Hepatocyte (in vitro differentiated cells): Measurements from ENCODE around the gene EVI5L. TPM values are rescaled to one million over a fixed set of nuclear protein-coding genes. Genes with fewer than 3 reads are reported as not detected.

ENCODE experiments used
- DNase-seq: peaks from one replicate; pipeline ENCODE4 v3.0.0-alpha.2; 2016; ENCODE audit warnings: low spot score
- H2AFZ ChIP-seq: fragments of 200-600 bp; sonication (generic); 2 replicates; pipeline ENCODE4 v1.6.0; 2016; ENCODE audit warnings: antibody characterized with exemption, mild to moderate bottlenecking
- H3K27ac ChIP-seq: fragments of 200-600 bp; sonication (generic); 2 replicates; pipeline ENCODE4 v1.5.1; 2016; ENCODE audit warnings: mild to moderate bottlenecking
- H3K27me3 ChIP-seq: fragments of 200-600 bp; sonication (generic); 2 replicates; pipeline ENCODE4 v1.6.1; 2016
- H3K36me3 ChIP-seq: fragments of 200-600 bp; sonication (generic); replicated peaks from 2 replicates; pipeline ENCODE4 v1.5.1; 2016; ENCODE audit warnings: low read depth; ENCODE audit not compliant: insufficient read depth
- H3K4me1 ChIP-seq: fragments of 200-600 bp; sonication (generic); 2 replicates; pipeline ENCODE4 v1.5.1; 2016; ENCODE audit warnings: mild to moderate bottlenecking, moderate library complexity; ENCODE audit not compliant: insufficient read depth
- H3K4me2 ChIP-seq: fragments of 200-600 bp; sonication (generic); 2 replicates; pipeline ENCODE4 v1.6.0; 2016
- H3K4me3 ChIP-seq: fragments of 200-600 bp; sonication (generic); 2 replicates; pipeline ENCODE4 v1.5.1; 2016; ENCODE audit warnings: mild to moderate bottlenecking
- H3K79me2 ChIP-seq: fragments of 200-600 bp; sonication (generic); 2 replicates; pipeline ENCODE4 v1.6.0; 2017; ENCODE audit warnings: mild to moderate bottlenecking
- H3K9me2 ChIP-seq: fragments of 200-600 bp; sonication (generic); replicated peaks from 2 replicates; pipeline ENCODE4 v1.6.0; 2017; ENCODE audit warnings: mild to moderate bottlenecking; ENCODE audit not compliant: insufficient read depth
- H3K9me3 ChIP-seq: fragments of 200-600 bp; sonication (generic); 2 replicates; pipeline ENCODE4 v1.5.1; 2016; ENCODE audit warnings: low read depth, mild to moderate bottlenecking
- H4K20me1 ChIP-seq: fragments of 200-600 bp; sonication (generic); 2 replicates; pipeline ENCODE4 v1.6.0; 2016; ENCODE audit warnings: mild to moderate bottlenecking; ENCODE audit not compliant: insufficient read depth, poor library complexity, severe bottlenecking
- EZH2 ChIP-seq: fragments of 200-600 bp; sonication (generic); IDR thresholded peaks from 2 replicates; pipeline ENCODE4 v1.6.1; 2016; ENCODE audit warnings: antibody characterized with exemption, mild to moderate bottlenecking, borderline replicate concordance
- EZH2phosphoT487 ChIP-seq: fragments of 200-600 bp; sonication (generic); IDR thresholded peaks from one replicate; pipeline ENCODE4 v1.6.1; 2018; ENCODE audit warnings: antibody characterized with exemption, mild to moderate bottlenecking, low read depth, moderate library complexity; ENCODE audit not compliant: unreplicated experiment, severe bottlenecking
- WGBS: methylation state at CpG from one replicate; pipeline ENCODE4 v1.1.6; 2016; ENCODE audit warnings: low lambda C conversion rate; ENCODE audit errors: missing lambda C conversion rate; 5-methylcytosine and 5-hydroxymethylcytosine counted together
- polyA plus RNA-seq: library from polyadenylated mRNA; unstranded; fragments of >200 nt; fragmentation: Nextera tagmentation; extraction: Ambion mirVana; gene quantifications from 2 replicates; pipeline ENCODE4 v1.2.1, GENCODE V29; 2016
- total RNA-seq: library from RNA; depleted of rRNA; stranded (reverse); fragments of >200 nt; gene quantifications from 2 replicates; pipeline ENCODE4 v1.2.3, GENCODE V29; 2014
- TF ChIP-seq, protein P1 (sequence below): fragments of 200-600 bp; sonication (generic); IDR thresholded peaks from 2 replicates; pipeline ENCODE4 v1.5.1; 2016; ENCODE audit warnings: antibody characterized with exemption, mild to moderate bottlenecking; ENCODE audit not compliant: poor library complexity

Gene EVI5L
- total and polyA plus RNA-seq, 2 experiments from 2014 or later = 10.7 to 11.5 TPM

DNA sequence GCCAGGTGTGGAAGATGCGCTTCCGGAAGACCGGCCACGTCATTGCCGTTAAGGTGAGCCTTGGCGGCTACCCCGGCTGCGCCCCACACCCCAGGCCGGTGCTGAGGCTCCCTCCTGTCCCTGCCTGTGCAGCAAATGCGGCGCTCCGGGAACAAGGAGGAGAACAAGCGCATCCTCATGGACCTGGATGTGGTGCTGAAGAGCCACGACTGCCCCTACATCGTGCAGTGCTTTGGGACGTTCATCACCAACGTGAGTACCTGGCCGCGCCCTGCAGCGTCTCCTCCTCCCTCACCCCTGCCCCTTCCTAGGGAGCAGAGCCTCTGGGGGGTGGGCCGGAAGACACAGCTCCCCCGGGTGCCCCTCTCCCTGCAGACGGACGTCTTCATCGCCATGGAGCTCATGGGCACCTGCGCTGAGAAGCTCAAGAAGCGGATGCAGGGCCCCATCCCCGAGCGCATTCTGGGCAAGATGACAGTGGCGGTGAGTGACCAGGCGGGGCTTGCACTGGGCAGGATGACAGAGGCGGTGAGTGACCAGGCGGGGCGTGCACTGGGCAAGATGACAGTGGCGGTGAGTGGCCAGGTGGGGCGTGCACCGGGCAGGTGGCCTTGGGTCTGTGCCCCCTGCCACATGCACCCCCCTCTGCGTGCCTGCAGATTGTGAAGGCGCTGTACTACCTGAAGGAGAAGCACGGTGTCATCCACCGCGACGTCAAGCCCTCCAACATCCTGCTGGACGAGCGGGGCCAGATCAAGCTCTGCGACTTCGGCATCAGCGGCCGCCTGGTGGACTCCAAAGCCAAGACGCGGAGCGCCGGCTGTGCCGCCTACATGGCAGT lies 80.5 kb downstream of the EVI5L start:
- DNase-seq = no peak
- H3K79me2 ChIP-seq = peaks cover 27% of the 10 kb centered on the region
- WGBS = 97% methylated on average over 43 of the region's 54 CpGs
- H2AFZ ChIP-seq = no peak overlapping the region
- H3K27ac ChIP-seq = no peak overlapping the region
- no peak overlapping the region for H3K4me2 ChIP-seq
- peaks cover under 1% of the 10 kb centered on the region for H3K4me1 ChIP-seq
- no peaks in the 10 kb centered on the region for H3K36me3 ChIP-seq
- no peaks in the 10 kb centered on the region for H3K9me2 ChIP-seq
- peaks cover 36% of the 10 kb centered on the region for H4K20me1 ChIP-seq
- peaks cover 13% of the 10 kb centered on the region for H3K27me3 ChIP-seq
- no peak overlapping the region for H3K4me3 ChIP-seq
- TF ChIP-seq EZH2 (no peak), EZH2phosphoT487 (no peak)
- TF ChIP-seq, protein P1, sequence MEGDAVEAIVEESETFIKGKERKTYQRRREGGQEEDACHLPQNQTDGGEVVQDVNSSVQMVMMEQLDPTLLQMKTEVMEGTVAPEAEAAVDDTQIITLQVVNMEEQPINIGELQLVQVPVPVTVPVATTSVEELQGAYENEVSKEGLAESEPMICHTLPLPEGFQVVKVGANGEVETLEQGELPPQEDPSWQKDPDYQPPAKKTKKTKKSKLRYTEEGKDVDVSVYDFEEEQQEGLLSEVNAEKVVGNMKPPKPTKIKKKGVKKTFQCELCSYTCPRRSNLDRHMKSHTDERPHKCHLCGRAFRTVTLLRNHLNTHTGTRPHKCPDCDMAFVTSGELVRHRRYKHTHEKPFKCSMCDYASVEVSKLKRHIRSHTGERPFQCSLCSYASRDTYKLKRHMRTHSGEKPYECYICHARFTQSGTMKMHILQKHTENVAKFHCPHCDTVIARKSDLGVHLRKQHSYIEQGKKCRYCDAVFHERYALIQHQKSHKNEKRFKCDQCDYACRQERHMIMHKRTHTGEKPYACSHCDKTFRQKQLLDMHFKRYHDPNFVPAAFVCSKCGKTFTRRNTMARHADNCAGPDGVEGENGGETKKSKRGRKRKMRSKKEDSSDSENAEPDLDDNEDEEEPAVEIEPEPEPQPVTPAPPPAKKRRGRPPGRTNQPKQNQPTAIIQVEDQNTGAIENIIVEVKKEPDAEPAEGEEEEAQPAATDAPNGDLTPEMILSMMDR = no peak
- H3K9me3 ChIP-seq = no peaks in the 10 kb centered on the region

DNA sequence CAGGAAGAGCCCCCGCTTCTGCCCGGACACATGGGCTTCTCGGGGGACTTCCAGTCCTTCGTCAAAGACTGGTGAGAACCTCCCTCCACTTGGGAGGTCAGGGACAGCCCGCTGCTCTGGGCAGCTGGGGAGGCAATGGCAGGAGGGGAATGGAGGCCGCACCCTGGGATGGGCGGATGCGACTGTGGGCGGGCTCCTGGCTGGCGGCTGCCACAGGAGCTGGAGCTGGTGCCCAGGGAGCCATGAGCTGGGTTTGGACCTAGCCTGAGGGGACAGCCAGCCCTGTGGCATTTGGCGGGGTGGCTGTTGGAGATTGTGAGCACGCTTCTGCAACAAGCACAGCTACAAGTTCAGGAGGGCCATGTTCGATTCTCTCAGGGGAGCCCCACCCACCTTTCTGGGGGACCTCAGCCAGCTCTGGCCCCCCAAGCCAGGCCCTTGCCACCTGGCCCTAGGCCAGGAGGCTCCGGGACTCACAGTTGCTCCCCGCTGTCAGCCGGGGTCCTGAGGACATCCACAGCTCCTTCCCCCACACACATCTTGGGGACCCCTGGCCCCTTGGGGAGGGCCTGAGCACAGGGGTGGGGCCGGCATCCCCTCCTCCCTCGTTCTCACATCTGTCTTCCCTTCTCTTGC lies 81.6 kb downstream of the EVI5L start:
- no peak overlapping the region for H3K4me3 ChIP-seq
- no peak for DNase-seq
- H3K79me2 ChIP-seq = peaks cover 16% of the 10 kb centered on the region
- H3K27me3 ChIP-seq = peaks cover 23% of the 10 kb centered on the region
- TF ChIP-seq EZH2phosphoT487 (no peak), EZH2 (no peak)
- TF ChIP-seq, protein P1 = no peak
- peaks cover 11% of the 10 kb centered on the region for H3K4me1 ChIP-seq
- H3K27ac ChIP-seq = no peak overlapping the region
- peaks cover 28% of the 10 kb centered on the region for H4K20me1 ChIP-seq
- H3K9me2 ChIP-seq = no peaks in the 10 kb centered on the region
- no peaks in the 10 kb centered on the region for H3K9me3 ChIP-seq
- no peak overlapping the region for H3K4me2 ChIP-seq
- H3K36me3 ChIP-seq = no peaks in the 10 kb centered on the region
- H2AFZ ChIP-seq = no peak overlapping the region
- WGBS = 96% methylated on average over 18 of the region's 18 CpGs

DNA sequence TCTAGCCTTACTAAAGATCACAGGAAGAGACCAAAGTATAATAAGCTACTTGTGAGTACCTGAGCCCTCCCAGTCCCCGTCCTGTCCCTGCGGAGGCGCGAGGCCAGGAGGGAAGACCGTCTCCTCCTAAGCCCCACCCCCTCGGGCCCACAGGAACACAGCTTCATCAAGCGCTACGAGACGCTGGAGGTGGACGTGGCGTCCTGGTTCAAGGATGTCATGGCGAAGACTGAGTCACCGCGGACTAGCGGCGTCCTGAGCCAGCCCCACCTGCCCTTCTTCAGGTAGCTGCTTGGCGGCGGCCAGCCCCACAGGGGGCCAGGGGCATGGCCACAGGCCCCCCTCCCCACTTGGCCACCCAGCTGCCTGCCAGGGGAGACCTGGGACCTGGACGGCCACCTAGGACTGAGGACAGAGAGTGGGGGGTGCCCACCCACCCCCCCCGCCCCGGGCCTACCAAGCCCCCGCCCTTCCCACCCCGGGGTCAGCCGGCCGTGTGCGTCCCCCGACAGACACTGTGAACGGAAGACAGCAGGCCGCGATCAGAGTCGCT lies 82.2 kb downstream of the EVI5L start:
- Histone ChIP-seq H3K4me3 (no peak overlapping the region), H4K20me1 (peaks cover 22% of the 10 kb centered on the region), H3K9me3 (no peaks in the 10 kb centered on the region), H3K4me1 (peaks cover 14% of the 10 kb centered on the region), H3K27me3 (peaks cover 29% of the 10 kb centered on the region), H3K27ac (no peak overlapping the region), H3K36me3 (no peaks in the 10 kb centered on the region), H2AFZ (no peak overlapping the region), H3K9me2 (no peaks in the 10 kb centered on the region), H3K4me2 (no peak overlapping the region), H3K79me2 (peaks cover 10% of the 10 kb centered on the region)
- TF ChIP-seq, protein P1 = no peak
- TF ChIP-seq EZH2phosphoT487 = no peak
- TF ChIP-seq EZH2 = no peak
- WGBS = 95% methylated on average over 31 of the region's 31 CpGs
- no peak for DNase-seq
